HCT116 (cell line): Measurements from ENCODE around the gene GABBR2.

ENCODE experiments used
- CBX3 ChIP-seq: IDR thresholded peaks from 2 replicates; pipeline ENCODE4 v1.6.1; 2012; ENCODE audit warnings: low read depth
- CTCF ChIP-seq, 3 experiments: fragments of 200-600 bp in 1 of 3; sonication (generic) in 1 of 3; IDR thresholded peaks in 2 of 3; conservative IDR thresholded peaks in 1 of 3; 2 replicates each; pipeline ENCODE4 v1.5.1; 2012 to 2017; ENCODE audit warnings: low read depth in 2 of 3, low read length in 2 of 3, antibody characterized with exemption in 1 of 3, borderline replicate concordance in 1 of 3, control low read depth in 1 of 3, mild to moderate bottlenecking in 1 of 3, mixed read lengths in 1 of 3, mixed run types in 1 of 3, moderate library complexity in 1 of 3; ENCODE audit not compliant: insufficient read depth in 1 of 3
- POLR2A ChIP-seq: IDR thresholded peaks from 2 replicates; pipeline ENCODE4 v1.7.0; 2011; ENCODE audit warnings: borderline replicate concordance; ENCODE audit not compliant: insufficient read depth, insufficient read length; ENCODE audit errors: extremely low read depth

- TF ChIP-seq CTCF (IDR thresholded peaks at IDR 0.05 in 2 of 3, conservative IDR thresholded peaks at IDR 0.05 in 1 of 3; ENCODE audit: borderline replicate concordance in 1 of 3, insufficient read depth in 1 of 3, low read depth in 2 of 3, low read length in 2 of 3) (no peak), CBX3 (no peak), POLR2A (no peak)
Measured at GRCh38 chr9:98404237-98404636, 304.5 kb downstream of the GABBR2 start.
